Fibroblast of villous mesenchyme (primary cell): ENCODE results near the gene SPPL2A. TPM values are rescaled to one million over a fixed set of nuclear protein-coding genes. Genes with fewer than 3 reads are reported as not detected.

Experiments used
- DNase-seq: peaks from one replicate; pipeline ENCODE4 v3.0.0-alpha.2; 2010; ENCODE audit warnings: low read depth
- H3K4me3 ChIP-seq: 2 replicates; pipeline ENCODE4 v1.5.1; 2011; ENCODE audit warnings: low read depth, mild to moderate bottlenecking, low read length
- CTCF ChIP-seq: IDR thresholded peaks from 2 replicates; pipeline ENCODE4 v1.5.1; 2012; ENCODE audit warnings: low read depth, mild to moderate bottlenecking, low read length; ENCODE audit not compliant: insufficient read depth
- total RNA-seq: library from RNA; depleted of rRNA; stranded (reverse); fragments of >200 nt; gene quantifications from 2 replicates; pipeline ENCODE4 v1.2.3, GENCODE V29; 2012

The SPPL2A gene
- total RNA-seq, 1 donor, result 75.6 TPM

- DNase-seq, result no peak
- H3K4me3 ChIP-seq, result no peak overlapping the region
- no peak for TF ChIP-seq CTCF
Measured at GRCh38 chr15:50750227-50750705, 15.2 kb downstream of the SPPL2A start.

- no peak for DNase-seq
- H3K4me3 ChIP-seq, result no peak overlapping the region
- no peak for TF ChIP-seq CTCF
Measured at GRCh38 chr15:50747523-50747922, 18.0 kb downstream of the SPPL2A start.

- no peak for TF ChIP-seq CTCF
- DNase-seq, result no peak
- H3K4me3 ChIP-seq, result no peak overlapping the region
Measured at GRCh38 chr15:50744601-50745000, 20.9 kb downstream of the SPPL2A start.

GRCh38 chr15:50740955-50741354 is 24.6 kb downstream of the SPPL2A start:
- H3K4me3 ChIP-seq, result no peak overlapping the region
- DNase-seq, result no peak
- no peak for TF ChIP-seq CTCF

GRCh38 chr15:50736823-50737222 is 28.7 kb downstream of the SPPL2A start:
- H3K4me3 ChIP-seq, result no peak overlapping the region
- no peak for TF ChIP-seq CTCF
- no peak for DNase-seq

- TF ChIP-seq CTCF, result no peak
- H3K4me3 ChIP-seq, result no peak overlapping the region
- DNase-seq, result no peak
Measured at GRCh38 chr15:50735156-50735555, 30.4 kb downstream of the SPPL2A start.

GRCh38 chr15:50726315-50726714 is 39.2 kb downstream of the SPPL2A start:
- no peak overlapping the region for H3K4me3 ChIP-seq
- no peak for TF ChIP-seq CTCF
- DNase-seq, result no peak
